ENCODE data around the gene STPG4.
"Not testable (repeated sequence)": the region's sequence is repeated elsewhere in the genome, so short reads cannot be mapped to it uniquely, and the experiment has no call there.

Gene STPG4

DNA sequence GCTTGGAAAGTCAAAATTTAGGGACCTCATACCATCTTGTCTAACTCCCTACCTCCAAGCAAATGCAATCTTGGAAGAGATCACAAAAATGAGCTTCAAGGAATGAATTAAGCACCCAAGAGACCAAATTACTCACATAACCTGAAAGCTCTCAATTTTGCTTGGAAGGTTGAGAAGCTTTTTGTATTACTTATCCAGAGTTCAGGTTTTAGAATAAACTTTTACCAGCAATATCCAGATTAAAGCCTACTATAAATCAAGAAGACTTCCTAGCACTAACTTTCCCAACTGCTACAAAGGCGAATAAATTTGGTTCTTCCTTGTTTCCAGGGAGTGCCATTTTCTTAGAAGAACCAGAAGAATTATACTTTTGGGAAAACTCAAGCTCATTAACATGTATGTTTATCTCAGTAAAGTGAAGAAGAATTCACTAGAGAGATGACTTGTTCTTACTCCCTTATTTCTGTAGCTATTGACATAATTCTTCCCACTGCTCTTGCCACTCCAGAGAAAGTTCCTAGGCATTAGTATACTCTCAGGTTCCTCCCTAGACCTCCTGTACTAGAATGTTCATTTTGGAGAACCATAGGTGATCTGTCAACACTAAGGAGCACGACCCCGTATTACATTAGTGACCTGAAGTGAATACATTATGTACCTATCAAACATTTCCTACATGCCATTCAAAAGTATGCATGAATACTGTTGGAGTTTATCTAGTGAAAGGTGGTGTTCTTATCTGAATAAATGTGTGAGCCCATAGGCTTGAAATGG, 18.0 kb upstream of the STPG4 start:
- DNase-seq (ENCODE audit: low spot score), result no peak
- TF ChIP-seq, protein P1, sequence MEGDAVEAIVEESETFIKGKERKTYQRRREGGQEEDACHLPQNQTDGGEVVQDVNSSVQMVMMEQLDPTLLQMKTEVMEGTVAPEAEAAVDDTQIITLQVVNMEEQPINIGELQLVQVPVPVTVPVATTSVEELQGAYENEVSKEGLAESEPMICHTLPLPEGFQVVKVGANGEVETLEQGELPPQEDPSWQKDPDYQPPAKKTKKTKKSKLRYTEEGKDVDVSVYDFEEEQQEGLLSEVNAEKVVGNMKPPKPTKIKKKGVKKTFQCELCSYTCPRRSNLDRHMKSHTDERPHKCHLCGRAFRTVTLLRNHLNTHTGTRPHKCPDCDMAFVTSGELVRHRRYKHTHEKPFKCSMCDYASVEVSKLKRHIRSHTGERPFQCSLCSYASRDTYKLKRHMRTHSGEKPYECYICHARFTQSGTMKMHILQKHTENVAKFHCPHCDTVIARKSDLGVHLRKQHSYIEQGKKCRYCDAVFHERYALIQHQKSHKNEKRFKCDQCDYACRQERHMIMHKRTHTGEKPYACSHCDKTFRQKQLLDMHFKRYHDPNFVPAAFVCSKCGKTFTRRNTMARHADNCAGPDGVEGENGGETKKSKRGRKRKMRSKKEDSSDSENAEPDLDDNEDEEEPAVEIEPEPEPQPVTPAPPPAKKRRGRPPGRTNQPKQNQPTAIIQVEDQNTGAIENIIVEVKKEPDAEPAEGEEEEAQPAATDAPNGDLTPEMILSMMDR (IDR thresholded peaks at IDR 0.05; ENCODE audit: extremely low read depth, missing control alignments), result no peak

DNA sequence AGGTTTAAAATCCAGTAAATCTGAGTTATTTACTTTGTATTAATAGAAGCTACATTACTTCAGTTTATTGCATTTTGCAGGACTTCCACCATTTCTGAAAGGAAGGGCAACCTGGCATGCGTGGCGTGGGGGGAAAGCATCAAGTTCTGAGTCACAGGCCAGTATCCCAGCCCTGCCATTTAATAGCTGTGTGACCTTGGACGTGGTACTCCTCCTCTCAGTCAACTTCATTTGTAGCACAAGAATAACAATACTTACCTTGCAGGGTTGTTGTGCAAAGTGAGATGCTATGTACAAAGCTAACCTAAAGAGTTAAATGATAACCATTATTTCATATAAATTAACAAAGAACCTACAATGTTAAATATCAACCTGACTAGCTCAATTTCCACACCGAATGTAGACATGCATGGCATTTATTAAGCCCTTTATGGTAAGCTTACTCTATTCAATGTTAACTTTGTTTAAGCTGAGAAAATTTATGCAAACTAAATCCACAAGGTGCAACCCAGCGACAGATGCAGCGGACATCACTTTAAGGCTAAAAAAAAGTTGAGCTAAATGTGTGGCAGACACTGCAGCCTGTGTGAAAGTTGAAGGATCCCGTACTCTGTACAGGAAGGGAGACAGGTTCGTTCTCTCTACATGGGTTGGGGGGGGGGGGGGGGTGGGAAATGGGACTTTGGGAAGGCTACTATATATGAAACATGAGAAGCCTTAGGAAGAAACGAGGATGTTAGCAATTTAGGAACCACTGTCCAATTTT, 17.2 kb upstream of the STPG4 start:
- no peak for DNase-seq (ENCODE audit: low spot score)
- TF ChIP-seq, protein P1 (IDR thresholded peaks at IDR 0.05; ENCODE audit: extremely low read depth, missing control alignments), result no peak

GRCh38 chr2:47169784-47170183, 14.7 kb upstream of the STPG4 start:
- no peak for DNase-seq (ENCODE audit: low spot score)
- TF ChIP-seq, protein P1 (IDR thresholded peaks at IDR 0.05; ENCODE audit: extremely low read depth, missing control alignments), result no peak

GRCh38 chr2:47168895-47169294, 13.8 kb upstream of the STPG4 start:
- not testable (repeated sequence) for DNase-seq (ENCODE audit: low spot score)

DNA sequence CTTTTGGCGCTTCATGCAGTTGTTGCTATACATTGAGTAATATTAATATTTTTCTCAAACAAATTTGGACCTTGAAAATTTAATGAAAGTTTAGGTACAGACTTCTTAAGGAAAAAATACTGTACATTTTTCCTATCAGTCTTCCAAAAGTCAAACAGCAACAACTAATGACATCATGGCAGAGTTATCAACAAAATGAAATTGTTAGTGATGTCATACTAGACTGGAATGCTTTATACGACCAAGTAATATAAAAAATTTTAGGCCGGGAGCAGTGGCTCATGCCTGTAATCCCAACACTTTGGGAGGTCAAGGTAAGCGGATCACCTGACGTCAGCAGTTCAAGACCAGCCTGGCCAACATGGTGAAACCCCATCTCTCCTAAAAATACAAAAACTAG, 12.0 kb upstream of the STPG4 start:
- no peak for DNase-seq (ENCODE audit: low spot score)
- TF ChIP-seq, protein P1 (IDR thresholded peaks at IDR 0.05; ENCODE audit: extremely low read depth, missing control alignments), result no peak

GRCh38 chr2:47165001-47165555, 10.0 kb upstream of the STPG4 start:
- TF ChIP-seq, protein P1 (IDR thresholded peaks at IDR 0.05; ENCODE audit: extremely low read depth, missing control alignments), result no peak
- DNase-seq (ENCODE audit: low spot score), result no peak

DNA sequence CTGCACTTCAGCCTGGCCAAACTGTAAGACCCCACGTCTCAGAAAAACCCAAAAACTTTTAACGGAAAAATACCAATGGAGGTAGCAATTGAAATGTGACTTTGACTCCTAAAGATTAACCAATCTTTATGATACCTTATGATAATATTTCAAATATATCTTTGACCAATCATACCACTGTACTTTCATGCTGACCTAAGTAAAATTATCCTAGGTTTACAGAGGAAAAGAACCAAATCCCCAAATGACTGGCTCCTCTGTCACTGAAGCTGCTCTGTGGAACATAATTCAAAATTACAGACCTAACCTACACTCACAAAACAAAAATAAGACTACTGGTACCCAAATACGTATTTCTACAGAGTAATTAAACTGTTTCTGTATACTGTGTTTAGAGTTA, 7.7 kb upstream of the STPG4 start:
- DNase-seq (ENCODE audit: low spot score), result no peak
- TF ChIP-seq, protein P1 (IDR thresholded peaks at IDR 0.05; ENCODE audit: extremely low read depth, missing control alignments), result no peak
